HFF-Myc (cell line): Measurements from ENCODE around the gene BICDL1.

Experiments used
- DNase-seq: peaks from one replicate; pipeline ENCODE4 v3.0.0-alpha.2; 2011; ENCODE audit warnings: low read depth; ENCODE audit errors: extremely low read depth
- H3K4me3 ChIP-seq: replicated peaks from 2 replicates; pipeline ENCODE4 v1.5.1; 2011; ENCODE audit warnings: low read depth, mild to moderate bottlenecking, control low read depth, low read length
- TF ChIP-seq, protein P1 (sequence below): IDR thresholded peaks from 2 replicates; pipeline ENCODE4 v1.5.1; 2012; ENCODE audit warnings: mild to moderate bottlenecking, low read depth, low read length, control low read depth; ENCODE audit errors: missing control alignments

BICDL1 gene

DNA sequence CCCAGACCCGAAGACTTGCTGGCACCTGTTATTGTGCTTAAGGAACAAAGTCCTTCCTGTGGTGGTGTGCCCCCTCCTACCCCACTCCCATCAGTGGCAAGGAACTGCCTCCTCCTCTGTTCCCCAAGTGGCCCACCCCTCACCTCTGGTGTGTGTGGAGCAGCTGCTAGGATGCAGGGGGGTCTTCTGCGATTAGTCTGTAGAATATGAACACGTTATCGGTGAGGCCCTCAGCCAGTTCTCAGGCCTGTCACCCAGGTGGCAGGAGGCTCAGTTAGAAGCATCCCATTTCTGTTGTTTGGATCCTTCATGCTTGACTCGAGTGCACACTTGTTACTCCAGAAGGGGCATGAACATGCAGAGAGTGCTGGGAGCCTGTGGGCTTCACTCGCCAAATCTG lies 88.2 kb downstream of the BICDL1 start:
- TF ChIP-seq, protein P1, sequence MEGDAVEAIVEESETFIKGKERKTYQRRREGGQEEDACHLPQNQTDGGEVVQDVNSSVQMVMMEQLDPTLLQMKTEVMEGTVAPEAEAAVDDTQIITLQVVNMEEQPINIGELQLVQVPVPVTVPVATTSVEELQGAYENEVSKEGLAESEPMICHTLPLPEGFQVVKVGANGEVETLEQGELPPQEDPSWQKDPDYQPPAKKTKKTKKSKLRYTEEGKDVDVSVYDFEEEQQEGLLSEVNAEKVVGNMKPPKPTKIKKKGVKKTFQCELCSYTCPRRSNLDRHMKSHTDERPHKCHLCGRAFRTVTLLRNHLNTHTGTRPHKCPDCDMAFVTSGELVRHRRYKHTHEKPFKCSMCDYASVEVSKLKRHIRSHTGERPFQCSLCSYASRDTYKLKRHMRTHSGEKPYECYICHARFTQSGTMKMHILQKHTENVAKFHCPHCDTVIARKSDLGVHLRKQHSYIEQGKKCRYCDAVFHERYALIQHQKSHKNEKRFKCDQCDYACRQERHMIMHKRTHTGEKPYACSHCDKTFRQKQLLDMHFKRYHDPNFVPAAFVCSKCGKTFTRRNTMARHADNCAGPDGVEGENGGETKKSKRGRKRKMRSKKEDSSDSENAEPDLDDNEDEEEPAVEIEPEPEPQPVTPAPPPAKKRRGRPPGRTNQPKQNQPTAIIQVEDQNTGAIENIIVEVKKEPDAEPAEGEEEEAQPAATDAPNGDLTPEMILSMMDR = no peak
- no peak for DNase-seq
- no peak overlapping the region for H3K4me3 ChIP-seq

DNA sequence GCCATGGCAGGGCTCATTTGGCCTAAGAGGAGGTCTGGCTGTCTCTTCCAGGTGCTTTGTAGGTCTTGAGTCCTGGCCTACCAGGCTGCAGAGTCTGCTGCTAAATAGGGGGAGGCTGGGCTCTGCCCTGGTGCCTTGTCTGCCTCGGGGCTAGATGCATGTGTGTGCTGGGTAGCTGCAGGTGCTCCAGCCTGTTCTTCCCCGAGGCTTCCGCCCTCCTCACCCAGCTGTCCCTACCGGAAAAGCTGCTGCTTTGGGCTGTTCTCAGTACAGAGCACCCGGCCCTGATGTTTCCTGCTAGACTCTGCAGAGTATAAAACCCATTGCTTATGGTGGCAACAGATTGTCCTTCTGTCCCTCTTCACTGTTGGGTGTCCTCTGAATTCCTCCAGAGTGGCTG lies 89.8 kb downstream of the BICDL1 start:
- DNase-seq = no peak
- TF ChIP-seq, protein P1 = no peak
- no peak overlapping the region for H3K4me3 ChIP-seq

DNA sequence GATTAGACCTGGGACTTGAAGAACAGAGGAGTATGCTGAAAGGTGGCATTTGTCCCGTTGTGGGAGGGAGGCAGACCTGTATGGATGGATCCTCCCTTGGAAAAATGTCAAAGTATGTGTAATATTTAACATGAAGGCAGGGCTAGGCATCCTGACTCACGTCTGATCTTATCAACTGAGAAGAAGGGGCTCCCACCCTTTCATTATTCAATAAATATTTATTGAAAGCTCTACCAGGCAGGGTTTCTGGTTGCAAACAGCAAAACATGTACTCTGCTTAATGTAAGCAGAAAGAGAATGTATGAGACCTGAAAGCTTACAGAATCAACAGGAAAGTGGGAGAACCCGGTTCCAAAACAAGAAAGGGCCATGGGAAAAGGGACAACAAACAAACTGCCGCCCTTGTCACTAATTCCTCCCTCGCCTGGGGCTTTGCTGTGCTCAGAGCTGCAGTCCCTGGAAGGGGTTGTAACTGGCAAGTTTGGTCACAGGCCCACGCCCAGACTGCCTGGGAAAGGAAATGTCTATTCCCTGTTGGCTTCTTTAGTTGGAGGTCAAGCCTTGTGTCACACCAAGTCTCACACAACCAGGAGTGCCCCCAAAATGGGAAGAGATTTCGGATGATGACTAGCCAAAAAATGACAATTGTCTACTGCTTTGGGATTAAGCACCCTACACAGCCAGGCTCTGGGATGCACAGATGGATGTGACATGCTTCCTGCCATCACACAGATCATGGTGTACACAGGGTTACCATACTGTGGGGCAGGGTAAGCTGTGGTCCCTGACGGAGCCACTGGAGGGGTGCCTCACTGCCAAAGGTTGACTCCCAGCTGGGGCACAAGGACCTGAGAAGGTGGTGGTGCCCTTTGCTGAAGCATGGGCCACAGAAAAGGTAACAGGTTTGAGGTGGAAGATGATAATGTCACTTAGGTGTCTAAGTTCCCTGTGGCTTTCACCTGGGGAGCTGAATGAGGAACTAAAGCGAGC lies 90.7 kb downstream of the BICDL1 start:
- DNase-seq = no peak
- TF ChIP-seq, protein P1 = no peak
- H3K4me3 ChIP-seq = no peak overlapping the region

DNA sequence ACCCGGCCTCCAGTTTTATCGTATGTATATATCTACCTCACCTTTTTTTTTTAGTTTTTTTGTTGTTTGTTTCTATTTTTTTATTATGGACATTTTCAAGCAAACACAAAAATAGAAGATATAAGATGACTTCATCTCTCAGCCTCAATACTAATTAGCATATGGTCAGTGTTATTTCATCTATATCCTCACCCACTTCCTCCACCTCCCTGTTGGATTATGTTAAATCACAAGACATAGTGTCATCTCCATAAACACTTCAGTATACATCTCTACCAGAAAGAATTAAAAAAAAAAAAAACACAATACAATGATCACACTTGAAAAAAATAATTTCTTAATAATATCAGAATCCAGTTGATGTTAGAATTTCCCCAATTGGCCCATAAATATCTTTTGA lies 92.6 kb downstream of the BICDL1 start:
- TF ChIP-seq, protein P1 = no peak
- no peak for DNase-seq
- no peak overlapping the region for H3K4me3 ChIP-seq

DNA sequence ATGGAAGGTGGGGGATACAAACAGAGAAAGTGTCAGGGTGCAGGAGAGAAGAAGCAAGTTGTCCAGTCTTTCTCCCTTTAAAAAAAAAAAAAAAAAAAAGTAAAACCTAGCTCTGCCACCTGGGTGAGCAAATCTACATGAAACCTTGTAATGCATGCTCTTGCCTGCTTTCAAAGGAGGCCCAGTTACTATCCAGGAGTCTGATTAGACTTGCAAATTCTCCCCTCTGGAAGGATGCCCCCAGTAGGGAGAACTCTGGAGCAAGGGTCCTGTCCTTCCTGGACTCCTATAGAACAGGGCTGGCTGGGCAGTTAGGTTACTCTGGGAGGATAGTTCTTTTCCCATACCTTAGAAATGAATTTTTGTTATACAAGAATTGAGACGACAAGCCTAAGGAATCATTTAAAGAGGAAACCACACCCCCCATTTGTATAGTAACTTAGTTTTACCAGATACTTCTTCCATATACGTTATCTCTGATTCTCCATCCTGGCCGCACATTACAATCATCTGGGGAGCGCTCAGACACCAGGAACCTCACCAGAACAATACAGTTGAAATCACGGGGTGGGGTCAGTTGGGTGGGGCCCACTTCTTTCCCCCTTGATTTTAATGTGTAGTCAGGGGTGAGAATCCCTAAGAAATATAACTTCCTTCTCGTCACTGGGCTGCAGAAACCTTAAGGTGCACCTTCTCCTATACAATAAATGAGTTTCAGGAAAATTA lies 97.0 kb downstream of the BICDL1 start:
- no peak overlapping the region for H3K4me3 ChIP-seq
- DNase-seq = no peak
- TF ChIP-seq, protein P1 = no peak

DNA sequence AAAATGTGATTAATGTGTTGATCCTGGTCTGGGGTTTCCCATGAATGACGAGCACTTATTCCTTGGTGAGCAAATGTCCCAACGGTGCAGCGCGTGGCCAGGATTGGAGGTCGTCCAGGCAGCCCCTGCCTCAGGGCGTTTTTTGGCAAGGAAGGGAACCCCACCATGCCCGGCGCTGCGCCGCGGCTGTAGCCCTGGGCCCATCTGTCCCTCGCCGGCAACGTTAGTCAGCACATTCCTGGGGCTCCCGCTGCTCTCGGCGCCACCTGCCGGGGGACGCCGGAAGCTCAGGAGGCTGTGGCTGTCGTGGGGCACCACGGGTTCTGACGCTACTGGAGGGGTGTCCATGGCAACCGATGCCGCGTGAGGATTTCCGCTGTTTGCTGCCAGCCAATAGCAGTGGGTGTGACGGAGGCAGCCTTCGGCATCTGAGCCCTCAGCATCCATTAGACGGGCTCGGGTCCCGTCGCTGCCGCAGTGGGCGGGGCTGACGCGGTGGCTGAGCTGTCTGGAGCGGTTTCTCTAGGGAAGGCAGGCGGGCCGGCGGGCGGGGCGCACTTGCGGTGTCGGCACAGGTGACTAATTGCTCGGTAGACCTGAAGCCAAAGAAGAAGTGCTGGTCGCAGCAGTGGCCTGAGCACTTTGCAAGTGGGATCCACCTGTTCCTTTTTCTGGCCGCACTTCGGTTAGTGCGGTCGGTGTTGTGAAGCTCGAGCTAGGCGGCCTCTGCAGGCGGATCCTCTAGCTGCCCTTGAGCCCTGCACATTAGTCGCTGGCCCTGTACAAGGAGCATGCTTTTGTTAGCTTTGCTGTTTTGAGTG lies 98.0 kb downstream of the BICDL1 start:
- peak overlapping the region; percentile 40 for H3K4me3 ChIP-seq
- peak; percentile 98 for DNase-seq
- TF ChIP-seq, protein P1 = peak; percentile 96
